Tibial artery (tissue), 4 donors: ENCODE measurements around the gene MEN1.

Experiments used
- DNase-seq, 2 donors: peaks; one replicate each; pipeline ENCODE4 v3.0.0-alpha.2; 2019
- H3K27ac ChIP-seq, 2 donors: fragments of 200-600 bp; sonication (generic) in 1 of 2; 1 replicate in 1 of 2; 2 replicates in 1 of 2; pipeline ENCODE4 v1.5.1; 2018 to 2019; ENCODE audit warnings: mild to moderate bottlenecking in 1 of 2
- H3K27me3 ChIP-seq, 2 donors: fragments of 200-600 bp; sonication (generic) in 1 of 2; one replicate each; pipeline versions ENCODE4 v1.5.1 to v1.6.0; 2016 to 2019
- H3K36me3 ChIP-seq, 3 donors: fragments of 200-600 bp; sonication (generic) in 2 of 3; one replicate each; pipeline ENCODE4 v1.5.1; 2016 to 2019; ENCODE audit warnings: mild to moderate bottlenecking in 2 of 3
- H3K4me1 ChIP-seq, 4 donors: fragments of 200-600 bp; sonication (generic) in 2 of 4; 1 replicate in 3 of 4; 2 replicates in 1 of 4; pipeline ENCODE4 v1.5.1; 2016 to 2019
- H3K4me3 ChIP-seq, 2 donors: fragments of 200-600 bp; sonication (generic) in 1 of 2; 1 replicate in 1 of 2; 2 replicates in 1 of 2; pipeline ENCODE4 v1.5.1; 2018 to 2019; ENCODE audit warnings: mild to moderate bottlenecking in 2 of 2
- H3K9me3 ChIP-seq, 3 donors: fragments of 200-600 bp; sonication (generic) in 1 of 3; one replicate each; pipeline ENCODE4 v1.5.1; 2016 to 2019
- CTCF ChIP-seq, 2 experiments: fragments of 200-600 bp in 1 of 2; fragments of 450-650 bp in 1 of 2; IDR thresholded peaks; one replicate each; pipeline ENCODE4 v1.5.1; 2017 to 2019; ENCODE audit warnings: antibody characterized with exemption in 2 of 2, mild to moderate bottlenecking in 1 of 2, moderate library complexity in 1 of 2
- intact Hi-C: fragments of 100-400 bp; cut with DNase I; formaldehyde crosslinking; loops from one replicate; pipeline ENCODE4 v1.15.0; 2023; ENCODE audit warnings: low total_unique reads

The MEN1 gene

GRCh38 chr11:64790205-64791095 is 19.9 kb downstream of the MEN1 start:
- Histone ChIP-seq H3K27me3 (no peaks in the 10 kb centered on the region), H3K4me1 (no peaks in the 10 kb centered on the region), H3K9me3 (no peaks in the 10 kb centered on the region), H3K4me3 (no peak overlapping the region), H3K36me3 (peaks cover 0 to 63% (median 15%) of the 10 kb centered on the region in 3 donors), H3K27ac (no peak overlapping the region)
- intact Hi-C loops, result no loop called here
- no peak for TF ChIP-seq CTCF (IDR thresholded peaks at IDR 0.05)
- no peak for DNase-seq

- Histone ChIP-seq H3K4me3 (no peak overlapping the region), H3K27me3 (no peaks in the 10 kb centered on the region), H3K9me3 (no peaks in the 10 kb centered on the region), H3K36me3 (peaks cover 0 to 56% (median 15%) of the 10 kb centered on the region in 3 donors), H3K4me1 (no peaks in the 10 kb centered on the region), H3K27ac (no peak overlapping the region)
- no peak for DNase-seq
- no peak for TF ChIP-seq CTCF (IDR thresholded peaks at IDR 0.05)
- intact Hi-C loops, result loop anchor here (5.0 kb wide), 1 partner anchor 103 kb away; no protein-coding TSS in a partner anchor
Measured at GRCh38 chr11:64789331-64790204, 20.8 kb downstream of the MEN1 start.

GRCh38 chr11:64788321-64789215 is 21.8 kb downstream of the MEN1 start:
- Histone ChIP-seq H3K27me3 (no peaks in the 10 kb centered on the region), H3K4me1 (no peaks in the 10 kb centered on the region), H3K36me3 (peaks cover 0 to 56% (median 15%) of the 10 kb centered on the region in 3 donors), H3K4me3 (no peak overlapping the region), H3K9me3 (no peaks in the 10 kb centered on the region), H3K27ac (no peak overlapping the region)
- DNase-seq, result peak in 1 of 2 donors; percentile 4
- intact Hi-C loops, result loop anchor here (5.0 kb wide), 1 partner anchor 104 kb away; no protein-coding TSS in a partner anchor
- no peak for TF ChIP-seq CTCF (IDR thresholded peaks at IDR 0.05)

- intact Hi-C loops, result loop anchor here (5.0 kb wide), 1 partner anchor 105 kb away; no protein-coding TSS in a partner anchor
- Histone ChIP-seq H3K27ac (no peak overlapping the region), H3K36me3 (peaks cover 0 to 49% (median 15%) of the 10 kb centered on the region in 3 donors), H3K9me3 (no peaks in the 10 kb centered on the region), H3K27me3 (no peaks in the 10 kb centered on the region), H3K4me1 (no peaks in the 10 kb centered on the region), H3K4me3 (no peak overlapping the region)
- peak in 1 of 2 donors; percentile 43 for DNase-seq
- peak; percentile 53 to 56 for TF ChIP-seq CTCF (IDR thresholded peaks at IDR 0.05)
Measured at GRCh38 chr11:64787526-64788320, 22.6 kb downstream of the MEN1 start.
